HG03432 (cell line): Measurements from ENCODE around the gene VAMP5.

Source experiments
- ATAC-seq: cut with Tn5 transposase; IDR thresholded peaks from one replicate; pipeline ENCODE4 v1.9.1; 2021; ENCODE audit warnings: mild to moderate bottlenecking, moderate library complexity; ENCODE audit not compliant: unreplicated experiment

VAMP5 gene

DNA sequence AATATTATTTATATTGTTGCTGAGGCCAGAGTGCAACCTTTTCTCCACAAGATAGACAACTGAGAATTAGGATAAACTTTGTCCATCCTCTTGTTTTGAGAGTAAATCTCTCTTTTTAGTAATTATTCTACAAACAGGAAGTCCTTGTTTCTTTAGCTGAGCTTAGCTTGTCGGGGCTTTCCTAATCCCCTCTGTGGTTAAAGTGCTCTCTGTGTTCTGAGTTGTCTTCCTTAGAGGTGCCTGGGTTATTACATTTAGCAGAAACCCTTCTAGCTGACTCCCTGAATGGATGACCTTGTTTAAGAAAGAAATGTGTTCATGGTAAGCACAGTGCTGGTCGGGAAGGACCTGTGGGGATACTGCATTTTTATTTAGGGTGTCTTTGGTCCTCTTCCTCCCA is 44.4 kb downstream of the VAMP5 start:
- ATAC-seq, result peak; percentile 76

- no peak for ATAC-seq
Observed at GRCh38 chr2:85631316-85631715, 47.1 kb downstream of the VAMP5 start.

- ATAC-seq, result no peak
Observed at GRCh38 chr2:85635011-85635410, 50.8 kb downstream of the VAMP5 start.

DNA sequence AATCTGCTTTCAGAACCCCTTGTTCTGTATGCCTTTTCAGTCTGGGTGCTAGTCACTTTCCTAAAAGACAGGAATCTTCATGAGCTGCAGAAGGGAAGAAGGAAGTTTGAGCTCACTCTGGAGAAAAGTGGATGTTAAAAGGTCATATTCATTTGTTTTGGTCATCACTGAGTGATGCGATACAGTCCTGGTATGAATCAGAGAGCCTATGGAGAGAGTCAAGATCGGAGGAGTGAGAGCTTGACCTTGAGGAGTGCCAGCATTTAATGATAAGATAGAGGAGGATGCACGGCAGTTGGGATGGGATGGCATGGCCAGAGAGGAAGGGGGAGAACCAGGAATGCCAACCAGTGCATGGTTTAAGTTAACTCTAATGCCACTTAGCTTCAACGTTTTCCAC is 51.4 kb downstream of the VAMP5 start:
- ATAC-seq, result no peak

DNA sequence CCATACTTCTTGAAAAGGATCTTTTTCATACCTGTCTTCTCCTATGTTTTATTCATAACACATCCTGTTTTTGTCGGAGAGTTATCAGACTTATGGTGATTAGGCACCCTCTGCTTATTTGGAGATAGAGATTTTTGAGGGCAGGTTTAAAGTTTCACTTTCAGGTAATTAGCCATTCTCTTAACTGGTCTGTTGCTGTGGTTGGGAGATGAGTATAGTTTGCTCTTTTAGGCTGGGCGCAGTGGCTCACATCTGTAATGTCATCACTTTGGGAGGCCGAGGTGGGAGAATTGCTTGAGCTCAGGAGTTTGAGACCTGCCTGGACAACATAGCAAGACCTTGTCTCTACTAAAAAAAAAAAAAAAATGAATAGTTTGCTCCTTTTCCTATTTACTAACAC is 58.5 kb downstream of the VAMP5 start:
- ATAC-seq, result peak; percentile 63
